ENCODE results near the gene FOXN1. TPM values are rescaled to one million over a fixed set of nuclear protein-coding genes. Genes with fewer than 3 reads are reported as not detected.

Gene FOXN1
- total RNA-seq, 1 donor from 2014 or later, result 0.07 TPM

DNA sequence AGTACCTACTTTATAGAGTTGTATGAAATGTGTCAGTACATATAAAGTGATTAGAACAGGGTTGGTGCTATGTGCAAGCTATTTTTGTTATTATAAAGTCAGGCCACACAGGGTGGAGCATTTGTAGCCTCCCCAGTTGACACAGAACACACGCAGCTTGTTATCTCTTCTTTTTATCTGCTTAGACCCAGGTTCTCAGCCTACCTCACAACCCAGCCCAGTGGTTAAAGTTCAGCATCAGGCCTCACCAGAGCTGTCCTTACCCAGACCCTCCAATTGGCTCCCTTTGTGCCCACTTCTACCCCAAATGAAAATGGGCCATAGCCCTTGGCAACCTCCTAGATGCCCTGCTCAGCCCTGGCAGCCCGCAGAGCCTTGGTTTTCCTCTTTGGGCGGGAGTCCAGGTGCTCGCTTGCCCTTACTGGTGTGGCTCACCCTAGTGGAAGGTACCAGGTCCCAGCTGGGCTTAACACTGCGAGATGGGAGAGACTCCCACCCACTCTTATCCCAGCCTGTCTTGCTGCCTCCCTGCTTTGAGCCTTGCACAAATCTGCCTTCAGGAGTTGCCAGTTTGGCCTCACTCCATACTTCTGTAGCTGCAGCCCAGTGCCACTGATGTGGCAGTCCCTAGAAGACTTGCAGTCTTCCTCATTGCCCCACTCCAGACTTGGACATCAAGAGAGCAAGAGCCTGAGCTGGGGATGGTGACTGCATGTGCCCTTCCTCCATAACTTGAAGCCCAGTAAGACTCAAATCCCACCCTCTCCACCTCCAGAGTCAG is 66.3 kb downstream of the FOXN1 start:
- Mint-ChIP-seq H3K4me3 (ENCODE audit: low read depth) (peak overlapping the region; percentile 97), H3K27me3 (peaks cover 15% of the 10 kb centered on the region), H3K4me1 (ENCODE audit: low read depth) (peaks cover 26% of the 10 kb centered on the region), H3K9me3 (ENCODE audit: low read depth) (no peaks in the 10 kb centered on the region), H3K36me3 (ENCODE audit: insufficient read depth) (peaks cover 3% of the 10 kb centered on the region), H3K27ac (no peak overlapping the region)
- TF ChIP-seq CTCF (IDR thresholded peaks at IDR 0.05; ENCODE audit: unreplicated experiment), result no peak
- DNase-seq (ENCODE audit: low spot score, unreplicated experiment), result no peak

GRCh38 chr17:28573040-28573380 is 66.9 kb downstream of the FOXN1 start:
- Mint-ChIP-seq H3K9me3 (ENCODE audit: low read depth) (no peaks in the 10 kb centered on the region), H3K4me3 (ENCODE audit: low read depth) (no peak overlapping the region), H3K27me3 (peaks cover 15% of the 10 kb centered on the region), H3K27ac (no peak overlapping the region), H3K36me3 (ENCODE audit: insufficient read depth) (peaks cover 3% of the 10 kb centered on the region), H3K4me1 (ENCODE audit: low read depth) (peaks cover 22% of the 10 kb centered on the region)
- no peak for TF ChIP-seq CTCF (IDR thresholded peaks at IDR 0.05; ENCODE audit: unreplicated experiment)
- DNase-seq (ENCODE audit: low spot score, unreplicated experiment), result no peak

DNA sequence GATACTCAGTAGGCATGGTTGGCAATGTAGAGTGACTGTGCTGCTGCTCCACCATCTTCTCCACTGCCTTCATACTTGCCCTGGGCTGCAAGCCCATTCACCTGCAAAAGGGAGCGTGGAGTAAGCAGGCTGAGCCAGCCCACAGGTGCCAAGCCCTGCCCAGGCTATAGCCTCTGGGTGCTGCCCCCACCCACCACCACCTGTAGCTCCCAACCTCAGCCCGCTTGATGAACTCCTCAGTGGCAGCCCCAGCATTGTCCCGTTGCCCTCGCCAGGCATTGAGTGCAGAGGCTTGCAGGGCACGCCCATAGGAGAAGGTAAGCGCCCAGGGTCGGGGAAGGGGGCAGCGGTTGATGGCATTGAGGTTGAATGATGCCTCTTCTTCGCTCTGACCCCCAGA is 67.4 kb downstream of the FOXN1 start:
- peaks cover 3% of the 10 kb centered on the region for H3K36me3 Mint-ChIP-seq (ENCODE audit: insufficient read depth)
- TF ChIP-seq CTCF (IDR thresholded peaks at IDR 0.05; ENCODE audit: unreplicated experiment), result no peak
- peaks cover 22% of the 10 kb centered on the region for H3K4me1 Mint-ChIP-seq (ENCODE audit: low read depth)
- H3K9me3 Mint-ChIP-seq (ENCODE audit: low read depth), result no peaks in the 10 kb centered on the region
- DNase-seq (ENCODE audit: low spot score, unreplicated experiment), result no peak
- H3K27ac Mint-ChIP-seq, result no peak overlapping the region
- peaks cover 15% of the 10 kb centered on the region for H3K27me3 Mint-ChIP-seq
- H3K4me3 Mint-ChIP-seq (ENCODE audit: low read depth), result no peak overlapping the region

- H3K36me3 Mint-ChIP-seq (ENCODE audit: insufficient read depth), result peaks cover 4% of the 10 kb centered on the region
Measured at GRCh38 chr17:28573966-28574480, 67.9 kb downstream of the FOXN1 start.

DNA sequence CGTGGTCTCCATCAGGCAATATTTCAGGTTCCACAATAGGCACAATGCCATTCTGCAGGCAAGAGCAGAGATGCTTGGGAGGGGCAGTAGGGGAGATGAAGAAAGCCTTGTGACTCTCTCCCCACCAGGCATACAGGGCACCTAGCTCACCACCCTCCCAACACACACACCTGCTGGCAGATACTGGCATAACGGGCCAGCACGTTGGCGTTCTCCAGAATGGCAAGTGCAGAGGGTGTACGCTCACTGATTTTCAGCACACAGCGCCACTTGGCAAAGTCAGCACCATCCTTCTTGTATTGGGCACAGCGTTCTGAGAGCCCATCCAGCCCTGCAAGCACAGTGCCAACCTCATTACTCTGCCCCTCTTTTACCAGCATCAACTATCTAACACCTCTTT is 68.4 kb downstream of the FOXN1 start:
- H3K4me3 Mint-ChIP-seq (ENCODE audit: low read depth), result no peak overlapping the region
- H3K27me3 Mint-ChIP-seq, result peaks cover 15% of the 10 kb centered on the region
- H3K4me1 Mint-ChIP-seq (ENCODE audit: low read depth), result peaks cover 20% of the 10 kb centered on the region
- peak; percentile 22 for TF ChIP-seq CTCF (IDR thresholded peaks at IDR 0.05; ENCODE audit: unreplicated experiment)
- H3K9me3 Mint-ChIP-seq (ENCODE audit: low read depth), result no peaks in the 10 kb centered on the region
- DNase-seq (ENCODE audit: low spot score, unreplicated experiment), result no peak
- no peak overlapping the region for H3K27ac Mint-ChIP-seq
- H3K36me3 Mint-ChIP-seq (ENCODE audit: insufficient read depth), result peaks cover 5% of the 10 kb centered on the region

More at GRCh38 chr17:28573966-28574480, 67.9 kb downstream of the FOXN1 start:
- Mint-ChIP-seq H3K27me3 (peaks cover 15% of the 10 kb centered on the region), H3K9me3 (ENCODE audit: low read depth) (no peaks in the 10 kb centered on the region), H3K27ac (no peak overlapping the region), H3K4me3 (ENCODE audit: low read depth) (no peak overlapping the region), H3K4me1 (ENCODE audit: low read depth) (peaks cover 22% of the 10 kb centered on the region)
- DNase-seq (ENCODE audit: low spot score, unreplicated experiment), result no peak
- TF ChIP-seq CTCF (IDR thresholded peaks at IDR 0.05; ENCODE audit: unreplicated experiment), result no peak

Measured in progenitor cell of endocrine pancreas (in vitro differentiated cells).